Measurements from ENCODE around the gene PCGF6. TPM values are rescaled to one million over a fixed set of nuclear protein-coding genes. Genes with fewer than 3 reads are reported as not detected.
"Not testable (repeated sequence)": the region's sequence is repeated elsewhere in the genome, so short reads cannot be mapped to it uniquely, and the experiment has no call there.

The PCGF6 gene
- total RNA-seq, 1 donor from 2014 or later, result 22.4 TPM

DNA sequence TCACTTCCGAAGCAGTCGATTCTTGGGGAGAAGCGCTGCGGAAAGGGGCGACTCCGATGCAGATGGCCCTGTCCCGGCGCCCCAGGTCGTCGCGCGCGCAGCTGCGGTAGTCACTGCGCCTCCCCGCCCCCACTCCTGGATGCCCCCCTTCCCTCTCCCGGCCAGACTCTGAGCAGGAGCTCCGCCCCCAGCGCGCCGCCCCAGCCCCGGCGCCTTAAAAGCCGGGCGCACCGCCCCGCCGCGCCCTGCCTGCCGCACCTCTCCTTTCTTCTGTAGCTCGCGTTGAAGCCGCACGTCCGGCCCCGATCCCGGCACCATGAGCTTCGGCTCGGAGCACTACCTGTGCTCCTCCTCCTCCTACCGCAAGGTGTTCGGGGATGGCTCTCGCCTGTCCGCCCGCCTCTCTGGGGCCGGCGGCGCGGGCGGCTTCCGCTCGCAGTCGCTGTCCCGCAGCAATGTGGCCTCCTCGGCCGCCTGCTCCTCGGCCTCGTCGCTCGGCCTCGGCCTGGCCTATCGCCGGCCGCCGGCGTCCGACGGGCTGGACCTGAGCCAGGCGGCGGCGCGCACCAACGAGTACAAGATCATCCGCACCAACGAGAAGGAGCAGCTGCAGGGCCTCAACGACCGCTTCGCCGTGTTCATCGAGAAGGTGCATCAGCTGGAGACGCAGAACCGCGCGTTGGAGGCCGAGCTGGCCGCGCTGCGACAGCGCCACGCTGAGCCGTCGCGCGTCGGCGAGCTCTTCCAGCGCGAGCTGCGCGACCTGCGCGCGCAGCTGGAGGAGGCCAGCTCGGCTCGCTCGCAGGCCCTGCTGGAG, 73.8 kb downstream of the PCGF6 start, which contains the start of gene INA:
TSS of gene INA (plus strand) at position 243 of the 817 bp plus-strand sequence. CDS start at position 317, 74 bp downstream.
- DNase-seq (ENCODE audit: low read depth), result no peak
- TF ChIP-seq, protein P1, sequence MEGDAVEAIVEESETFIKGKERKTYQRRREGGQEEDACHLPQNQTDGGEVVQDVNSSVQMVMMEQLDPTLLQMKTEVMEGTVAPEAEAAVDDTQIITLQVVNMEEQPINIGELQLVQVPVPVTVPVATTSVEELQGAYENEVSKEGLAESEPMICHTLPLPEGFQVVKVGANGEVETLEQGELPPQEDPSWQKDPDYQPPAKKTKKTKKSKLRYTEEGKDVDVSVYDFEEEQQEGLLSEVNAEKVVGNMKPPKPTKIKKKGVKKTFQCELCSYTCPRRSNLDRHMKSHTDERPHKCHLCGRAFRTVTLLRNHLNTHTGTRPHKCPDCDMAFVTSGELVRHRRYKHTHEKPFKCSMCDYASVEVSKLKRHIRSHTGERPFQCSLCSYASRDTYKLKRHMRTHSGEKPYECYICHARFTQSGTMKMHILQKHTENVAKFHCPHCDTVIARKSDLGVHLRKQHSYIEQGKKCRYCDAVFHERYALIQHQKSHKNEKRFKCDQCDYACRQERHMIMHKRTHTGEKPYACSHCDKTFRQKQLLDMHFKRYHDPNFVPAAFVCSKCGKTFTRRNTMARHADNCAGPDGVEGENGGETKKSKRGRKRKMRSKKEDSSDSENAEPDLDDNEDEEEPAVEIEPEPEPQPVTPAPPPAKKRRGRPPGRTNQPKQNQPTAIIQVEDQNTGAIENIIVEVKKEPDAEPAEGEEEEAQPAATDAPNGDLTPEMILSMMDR (conservative IDR thresholded peaks at IDR 0.05; ENCODE audit: low read depth, low read length), result no peak

DNA sequence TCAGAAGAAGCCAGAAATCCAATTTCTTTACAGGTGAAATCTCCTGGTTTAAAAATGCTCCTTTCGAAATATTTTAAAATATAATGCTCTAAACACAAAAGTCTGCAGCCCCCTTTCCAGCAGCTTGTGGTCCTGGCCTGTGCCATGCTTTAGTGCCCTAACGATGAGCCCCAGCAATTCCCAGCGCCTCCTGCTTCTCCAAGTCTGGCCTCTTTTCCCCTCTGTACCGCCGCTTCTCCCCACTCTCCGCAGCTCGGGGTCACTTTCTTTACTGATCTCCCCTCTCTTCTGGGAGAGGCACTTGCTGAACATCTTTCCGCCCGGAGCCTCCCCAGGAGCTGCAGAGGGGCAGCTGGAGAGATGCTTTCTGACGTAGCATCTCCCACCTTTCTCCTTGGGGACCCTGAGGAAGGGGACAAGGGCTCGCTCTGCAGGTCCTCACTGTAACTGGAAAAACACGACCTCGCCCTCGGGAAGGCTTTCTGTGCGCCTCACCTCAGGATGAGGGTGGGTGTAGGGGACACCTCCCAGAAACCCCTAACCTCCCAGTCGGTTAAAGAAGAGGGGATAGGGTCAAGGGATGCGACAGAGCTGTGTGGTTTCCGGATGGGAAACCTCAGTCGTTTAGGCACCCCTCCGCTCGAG, 74.6 kb downstream of the PCGF6 start:
- TF ChIP-seq, protein P1 (conservative IDR thresholded peaks at IDR 0.05; ENCODE audit: low read depth, low read length), result no peak
- DNase-seq (ENCODE audit: low read depth), result no peak
- H3K4me3 ChIP-seq (ENCODE audit: low read depth, low read length), result peak overlapping the region; percentile 40

More for the DNA sequence above, 73.8 kb downstream of the PCGF6 start, which contains the start of gene INA:
- peak within 1 kb of the TSS; percentile 40 for H3K4me3 ChIP-seq (ENCODE audit: low read depth, low read length)

DNA sequence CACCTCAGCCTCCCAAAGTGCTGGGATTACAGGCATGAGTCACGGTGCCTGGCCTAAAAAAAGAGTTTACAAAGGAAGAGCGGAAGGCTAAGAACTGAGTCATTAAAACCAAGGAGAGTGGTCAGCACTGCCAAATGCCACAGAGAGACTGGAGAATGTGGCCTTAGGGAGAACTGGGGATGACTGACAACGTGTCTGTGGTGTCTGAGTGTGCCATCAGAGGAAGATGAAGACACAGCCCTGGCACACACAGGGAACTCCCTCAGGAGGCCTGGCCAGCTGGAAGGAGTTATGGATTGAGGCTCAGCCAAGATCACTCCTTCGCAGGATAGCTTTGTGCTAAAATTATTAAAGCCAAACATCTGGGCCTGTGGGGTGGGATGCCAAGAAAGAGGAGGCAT, 77.9 kb downstream of the PCGF6 start:
- no peak overlapping the region for H3K4me3 ChIP-seq (ENCODE audit: low read depth, low read length)
- TF ChIP-seq, protein P1 (conservative IDR thresholded peaks at IDR 0.05; ENCODE audit: low read depth, low read length), result no peak
- peak; percentile 62 for DNase-seq (ENCODE audit: low read depth)

DNA sequence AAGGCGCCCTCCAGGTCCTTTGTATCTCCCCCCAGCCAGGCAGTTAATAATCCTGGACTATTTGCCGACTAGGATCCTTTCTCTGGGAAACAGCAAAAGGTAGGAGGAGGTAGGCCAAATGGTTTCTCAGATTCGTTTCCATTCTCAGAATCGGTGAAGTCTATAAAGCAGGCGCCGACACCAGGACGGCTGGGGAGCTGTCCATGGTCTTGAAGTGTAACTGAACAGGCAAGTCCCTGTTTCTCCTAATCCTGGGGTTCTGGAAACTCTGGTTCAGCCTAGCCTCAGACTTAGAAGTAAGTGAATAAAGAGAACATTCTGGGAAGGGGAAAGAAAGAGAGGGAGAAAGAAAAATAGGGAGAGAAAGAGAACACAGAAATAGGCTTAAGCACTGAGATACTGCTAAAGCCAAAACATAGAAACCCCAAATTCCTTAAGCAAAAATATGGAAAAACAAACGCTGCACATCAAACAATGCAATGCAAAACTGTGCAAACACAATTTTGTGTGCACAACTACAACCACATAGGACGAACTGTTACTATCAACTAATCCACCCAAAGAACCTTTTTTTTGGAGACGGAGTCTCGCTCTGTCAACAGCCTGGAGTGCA, 85.1 kb downstream of the PCGF6 start:
- no peak for DNase-seq (ENCODE audit: low read depth)
- TF ChIP-seq, protein P1 (conservative IDR thresholded peaks at IDR 0.05; ENCODE audit: low read depth, low read length), result no peak

DNA sequence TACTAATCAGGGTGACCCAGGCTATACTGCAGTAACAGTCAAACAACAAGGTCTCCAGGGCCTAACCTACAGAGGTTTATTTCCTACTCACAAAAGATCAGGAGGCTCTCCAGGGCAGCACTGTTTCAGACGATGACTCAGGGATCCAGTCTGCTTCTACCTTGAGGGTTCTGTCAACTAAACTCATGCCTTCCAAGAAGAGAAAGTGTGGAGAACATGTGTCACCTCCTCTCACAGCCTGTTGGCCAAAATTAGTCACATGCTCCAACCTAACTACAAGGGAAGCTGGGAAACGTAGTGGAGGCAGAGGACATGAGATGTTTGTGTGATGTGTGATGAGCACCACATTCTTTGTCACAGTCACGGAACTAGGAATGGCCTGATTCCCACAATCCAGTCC, 88.7 kb downstream of the PCGF6 start:
- no peak overlapping the region for H3K4me3 ChIP-seq (ENCODE audit: low read depth, low read length)
- no peak for DNase-seq (ENCODE audit: low read depth)
- TF ChIP-seq, protein P1 (conservative IDR thresholded peaks at IDR 0.05; ENCODE audit: low read depth, low read length), result no peak

More for the DNA sequence above, 85.1 kb downstream of the PCGF6 start:
- H3K4me3 ChIP-seq (ENCODE audit: low read depth, low read length), result no peak overlapping the region

DNA sequence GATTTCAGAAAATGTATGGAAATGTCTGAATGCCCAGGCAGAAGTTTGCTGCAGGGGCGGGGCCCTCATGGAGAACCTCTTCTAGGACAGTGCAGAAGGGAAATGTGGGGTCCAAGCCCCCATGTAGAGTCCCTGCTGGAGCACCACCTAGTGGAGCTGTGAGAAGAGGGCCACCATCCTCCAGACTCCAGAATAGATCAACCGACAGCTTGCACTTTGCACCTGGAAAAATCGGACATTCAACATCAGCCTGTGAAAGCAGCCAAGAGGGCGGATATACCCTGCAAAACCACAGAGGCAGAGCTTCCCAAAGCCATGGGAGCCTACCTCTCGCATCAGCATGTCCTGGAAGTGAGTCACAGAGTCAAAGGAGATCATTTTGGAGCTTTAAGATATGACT, 91.0 kb downstream of the PCGF6 start:
- H3K4me3 ChIP-seq (ENCODE audit: low read depth, low read length), result no peak overlapping the region
- TF ChIP-seq, protein P1 (conservative IDR thresholded peaks at IDR 0.05; ENCODE audit: low read depth, low read length), result no peak
- no peak for DNase-seq (ENCODE audit: low read depth)

DNA sequence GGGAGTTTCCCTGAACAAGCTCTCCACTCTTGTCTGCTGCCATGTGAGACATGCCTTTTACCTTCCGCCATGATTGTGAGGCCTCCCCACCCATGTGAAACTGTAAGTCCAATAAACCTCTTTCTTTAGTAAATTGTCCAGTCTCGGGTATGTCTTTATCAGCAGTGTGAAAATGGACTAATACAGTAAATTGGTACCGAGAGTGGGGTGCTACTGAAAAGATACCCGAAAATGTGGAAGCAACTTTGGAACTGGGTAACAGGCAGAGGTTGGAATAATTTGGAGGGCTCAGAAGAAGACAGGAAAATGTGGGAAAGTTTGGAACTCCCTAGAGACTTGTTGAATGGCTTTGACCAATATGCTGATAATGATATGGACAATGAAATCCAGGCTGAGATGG, 92.0 kb downstream of the PCGF6 start:
- not testable (repeated sequence) for DNase-seq (ENCODE audit: low read depth); H3K4me3 ChIP-seq (ENCODE audit: low read depth, low read length)
